ENCODE data around the gene ATOX1.

The ATOX1 gene

DNA sequence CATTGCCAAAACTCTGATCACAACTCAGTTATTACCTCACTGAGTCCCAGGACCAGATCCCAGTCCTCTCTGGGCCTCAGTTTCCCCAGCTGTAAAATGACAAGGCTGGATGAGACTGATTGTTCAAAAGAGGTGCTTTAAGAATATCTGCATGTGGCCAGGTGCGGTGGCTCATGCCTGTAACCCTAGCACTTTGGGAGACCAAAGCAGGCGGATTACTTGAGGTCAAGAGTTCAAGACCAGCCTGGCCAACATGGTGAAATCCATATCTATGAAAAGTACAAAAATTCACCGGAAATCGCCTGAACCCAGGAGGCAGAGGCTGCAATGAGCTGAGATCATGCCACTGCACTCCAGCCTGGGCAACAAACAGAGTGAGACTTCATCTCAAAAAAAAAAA is 8.3 kb downstream of the ATOX1 start:
- no peak overlapping the region for H3K27ac ChIP-seq
- TF ChIP-seq ZFX (IDR thresholded peaks at IDR 0.05) = no peak
- TF ChIP-seq, protein P1, sequence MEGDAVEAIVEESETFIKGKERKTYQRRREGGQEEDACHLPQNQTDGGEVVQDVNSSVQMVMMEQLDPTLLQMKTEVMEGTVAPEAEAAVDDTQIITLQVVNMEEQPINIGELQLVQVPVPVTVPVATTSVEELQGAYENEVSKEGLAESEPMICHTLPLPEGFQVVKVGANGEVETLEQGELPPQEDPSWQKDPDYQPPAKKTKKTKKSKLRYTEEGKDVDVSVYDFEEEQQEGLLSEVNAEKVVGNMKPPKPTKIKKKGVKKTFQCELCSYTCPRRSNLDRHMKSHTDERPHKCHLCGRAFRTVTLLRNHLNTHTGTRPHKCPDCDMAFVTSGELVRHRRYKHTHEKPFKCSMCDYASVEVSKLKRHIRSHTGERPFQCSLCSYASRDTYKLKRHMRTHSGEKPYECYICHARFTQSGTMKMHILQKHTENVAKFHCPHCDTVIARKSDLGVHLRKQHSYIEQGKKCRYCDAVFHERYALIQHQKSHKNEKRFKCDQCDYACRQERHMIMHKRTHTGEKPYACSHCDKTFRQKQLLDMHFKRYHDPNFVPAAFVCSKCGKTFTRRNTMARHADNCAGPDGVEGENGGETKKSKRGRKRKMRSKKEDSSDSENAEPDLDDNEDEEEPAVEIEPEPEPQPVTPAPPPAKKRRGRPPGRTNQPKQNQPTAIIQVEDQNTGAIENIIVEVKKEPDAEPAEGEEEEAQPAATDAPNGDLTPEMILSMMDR (conservative IDR thresholded peaks at IDR 0.05) = no peak

DNA sequence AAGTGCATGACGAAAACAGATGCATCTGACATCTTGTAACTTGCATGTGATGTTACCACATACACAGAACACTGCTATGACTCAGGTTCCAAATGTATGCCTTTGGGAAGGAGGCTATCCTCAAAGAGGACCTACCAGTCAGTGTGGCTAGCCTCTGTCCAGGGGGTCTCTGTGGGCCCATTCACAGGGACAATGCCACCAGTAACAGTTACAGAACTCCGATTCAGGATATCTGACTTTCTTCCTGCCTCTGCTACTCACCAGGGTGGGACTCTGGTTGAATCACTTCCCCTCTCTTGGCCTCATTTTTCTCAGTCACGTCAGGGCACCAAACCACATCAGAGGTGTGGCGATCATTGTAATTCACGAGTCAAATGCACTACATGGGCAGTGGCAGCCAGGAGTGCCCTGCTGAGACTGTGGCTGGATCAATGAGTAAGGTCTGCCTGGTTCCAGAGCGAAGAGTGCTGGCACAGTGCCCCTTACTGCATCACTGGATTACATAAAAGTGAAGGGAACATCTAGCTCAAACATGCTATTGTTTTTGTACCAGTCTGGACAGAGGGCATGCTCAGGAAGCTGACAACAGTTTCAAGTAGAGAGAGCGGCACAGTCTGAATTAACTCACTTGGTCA is 13.2 kb downstream of the ATOX1 start:
- no peak overlapping the region for H3K27ac ChIP-seq
- TF ChIP-seq ZFX (IDR thresholded peaks at IDR 0.05) = no peak
- TF ChIP-seq, protein P1 (conservative IDR thresholded peaks at IDR 0.05) = no peak

DNA sequence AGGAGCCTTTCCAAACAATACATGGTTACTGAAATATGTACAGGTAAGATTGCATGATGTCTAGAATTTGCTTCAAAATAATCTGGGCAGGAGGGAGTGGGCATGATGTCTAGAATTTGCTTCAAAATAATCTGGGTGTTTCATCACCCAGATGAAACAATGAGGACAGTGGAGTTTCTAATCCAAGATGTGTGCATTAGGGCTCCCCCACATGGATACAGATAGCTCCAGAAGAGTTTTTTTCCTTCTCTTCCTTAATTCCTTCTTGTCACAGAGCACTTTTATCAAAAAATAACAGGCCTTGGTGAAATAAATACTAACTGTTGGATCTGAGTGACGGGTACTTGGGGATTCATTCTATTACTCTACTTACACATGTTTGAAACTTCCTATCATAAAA is 14.9 kb downstream of the ATOX1 start:
- no peak overlapping the region for H3K27ac ChIP-seq

DNA sequence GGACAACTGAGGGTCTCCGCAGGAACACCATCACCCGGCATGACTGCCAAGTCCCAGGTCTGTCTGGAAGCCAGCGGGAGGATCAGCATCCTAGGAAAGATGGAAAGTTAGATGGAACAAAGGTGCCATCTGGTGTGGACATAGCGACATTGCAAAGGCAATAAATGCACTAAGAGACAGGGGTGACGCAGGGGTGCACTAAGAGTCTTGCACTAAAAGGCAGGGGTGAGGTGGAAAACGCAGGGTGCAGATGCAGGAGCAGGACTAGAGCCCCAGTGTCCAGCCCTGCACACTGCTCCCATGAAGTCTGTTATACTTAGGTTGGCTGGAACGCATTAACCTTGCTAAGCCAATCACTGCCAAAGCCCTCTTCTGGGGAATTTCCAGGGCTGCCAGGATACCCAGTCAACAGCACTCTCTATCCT is 15.5 kb downstream of the ATOX1 start:
- TF ChIP-seq ZFX (IDR thresholded peaks at IDR 0.05) = no peak
- TF ChIP-seq, protein P1 (conservative IDR thresholded peaks at IDR 0.05) = peak; percentile 69
- H3K27ac ChIP-seq = no peak overlapping the region

More for the DNA sequence above, 14.9 kb downstream of the ATOX1 start:
- TF ChIP-seq ZFX (IDR thresholded peaks at IDR 0.05) = no peak
- TF ChIP-seq, protein P1 (conservative IDR thresholded peaks at IDR 0.05) = no peak

DNA sequence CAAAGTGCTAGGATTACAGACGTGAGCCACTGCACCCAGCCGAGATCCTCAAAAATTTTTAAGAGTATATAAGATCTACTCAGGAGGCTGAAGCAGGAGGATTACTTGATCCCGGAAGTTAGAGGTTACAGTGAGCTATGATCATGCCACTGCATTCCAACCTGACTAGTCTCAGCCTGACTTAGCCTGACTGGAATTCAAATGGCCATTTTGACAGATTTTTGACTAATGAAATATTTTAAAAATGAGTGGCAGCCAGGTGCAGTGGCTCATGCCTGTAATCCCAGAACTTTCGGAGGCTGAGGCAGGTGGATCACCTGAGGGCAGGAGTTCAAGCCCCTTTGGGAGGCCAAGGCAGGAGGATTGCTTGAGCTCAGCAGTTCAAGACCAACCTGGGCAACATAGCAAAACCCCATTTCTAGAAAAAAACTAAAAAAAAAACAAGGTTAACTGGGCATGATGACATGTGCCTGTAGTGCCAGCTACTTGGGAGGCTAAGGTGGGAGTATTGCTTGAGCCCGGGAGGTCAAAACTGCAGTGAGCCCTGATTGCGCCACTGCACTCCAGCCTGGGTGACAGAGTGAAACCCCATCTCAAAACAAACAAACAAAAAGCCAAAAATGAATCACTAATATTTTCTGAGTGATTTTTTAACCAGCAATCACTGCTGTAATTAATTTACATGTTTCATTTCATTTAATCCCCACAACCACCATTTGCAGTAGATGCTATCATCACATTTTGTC is 16.6 kb downstream of the ATOX1 start:
- TF ChIP-seq, protein P1 (conservative IDR thresholded peaks at IDR 0.05) = no peak
- no peak for TF ChIP-seq ZFX (IDR thresholded peaks at IDR 0.05)
- no peak overlapping the region for H3K27ac ChIP-seq

DNA sequence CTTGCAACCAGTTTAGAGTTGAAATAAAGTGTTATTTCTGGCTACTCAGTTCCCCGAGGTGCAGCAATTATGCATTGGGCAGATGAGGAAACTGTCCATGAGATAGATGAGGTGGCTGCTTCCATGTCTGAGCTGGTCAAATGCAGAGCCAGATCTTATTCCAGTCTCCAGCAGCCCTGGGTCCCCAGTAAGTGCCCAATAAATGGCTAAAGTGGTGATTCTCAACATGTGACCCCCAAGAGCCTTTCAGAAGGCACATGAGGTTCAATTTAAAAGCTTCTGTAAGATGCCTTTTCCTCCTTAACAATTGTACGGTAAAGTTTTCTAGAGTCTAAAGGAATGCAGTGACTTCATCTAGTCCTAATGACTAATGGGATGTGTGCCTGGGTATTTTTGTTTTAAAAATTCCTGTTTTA is 17.5 kb downstream of the ATOX1 start:
- no peak overlapping the region for H3K27ac ChIP-seq
- TF ChIP-seq, protein P1 (conservative IDR thresholded peaks at IDR 0.05) = peak; percentile 68
- TF ChIP-seq ZFX (IDR thresholded peaks at IDR 0.05) = no peak

DNA sequence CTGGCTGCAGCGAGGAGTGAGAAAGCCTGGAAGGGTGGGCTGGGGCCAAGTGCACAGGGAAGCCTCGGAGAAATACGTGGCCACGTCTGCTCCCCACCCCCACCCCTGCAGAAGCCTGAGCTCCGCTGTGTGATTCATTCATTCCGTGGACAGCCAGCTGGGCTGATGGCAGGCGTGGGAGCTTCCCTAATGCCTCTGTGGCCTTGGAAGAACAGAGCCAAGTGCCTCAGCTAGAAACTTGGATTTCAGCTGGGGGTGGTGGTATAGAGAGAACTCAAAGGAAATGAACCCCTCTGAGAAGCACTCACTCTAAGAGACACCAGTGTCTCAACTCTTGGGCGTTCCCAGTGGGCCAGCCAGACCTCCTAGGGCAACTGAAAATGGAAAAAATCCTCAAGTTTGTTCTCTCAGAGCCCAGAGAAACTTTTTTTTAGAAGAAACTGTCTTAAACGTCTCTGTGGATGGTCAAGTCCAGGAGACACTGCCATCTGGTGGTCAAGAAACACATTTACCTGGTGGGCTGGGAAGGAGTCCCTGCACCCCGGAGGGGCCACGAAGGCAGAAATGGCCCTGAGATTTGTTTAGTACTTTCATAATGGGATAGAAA is 18.0 kb downstream of the ATOX1 start:
- H3K27ac ChIP-seq = no peak overlapping the region
- TF ChIP-seq, protein P1 (conservative IDR thresholded peaks at IDR 0.05) = peak; percentile 92
- TF ChIP-seq ZFX (IDR thresholded peaks at IDR 0.05) = no peak
